Muscle layer of colon (tissue), 2 donors: ENCODE results near the gene PTPN20.

Experiments used
- H3K27ac ChIP-seq: one replicate; pipeline ENCODE4 v1.7.0; 2013; ENCODE audit warnings: low read depth, mild to moderate bottlenecking, low read length, moderate library complexity
- H3K27me3 ChIP-seq, 2 donors: one replicate each; pipeline ENCODE4 v1.7.0; 2013; ENCODE audit warnings: low read length in 2 of 2, mild to moderate bottlenecking in 2 of 2; ENCODE audit not compliant: insufficient read depth in 2 of 2, control insufficient read depth in 1 of 2
- H3K36me3 ChIP-seq: one replicate; pipeline ENCODE4 v1.7.0; 2013; ENCODE audit warnings: mild to moderate bottlenecking, low read length; ENCODE audit not compliant: insufficient read depth
- H3K4me1 ChIP-seq: one replicate; pipeline ENCODE4 v1.7.0; 2013; ENCODE audit warnings: mild to moderate bottlenecking, low read length; ENCODE audit not compliant: insufficient read depth
- H3K4me3 ChIP-seq, 2 donors: one replicate each; pipeline ENCODE4 v1.7.0; 2013; ENCODE audit warnings: low read length in 2 of 2, low read depth in 1 of 2, mild to moderate bottlenecking in 1 of 2, moderate library complexity in 1 of 2
- H3K9ac ChIP-seq: one replicate; pipeline ENCODE4 v1.7.0; 2013; ENCODE audit warnings: low read length
- H3K9me3 ChIP-seq: one replicate; pipeline ENCODE4 v1.7.0; 2013; ENCODE audit warnings: mild to moderate bottlenecking, low read length
- donor health status: abdominal sarcoma.
- donor health status: Adenocarcinoma of cecum.

Gene PTPN20

GRCh38 chr10:47040041-47040491 lies 128.8 kb downstream of the PTPN20 start:
- H3K9me3 ChIP-seq, result no peaks in the 10 kb centered on the region
- no peak overlapping the region for H3K4me3 ChIP-seq
- H3K36me3 ChIP-seq, result no peaks in the 10 kb centered on the region
- no peak overlapping the region for H3K27ac ChIP-seq
- H3K9ac ChIP-seq, result no peak overlapping the region
- H3K27me3 ChIP-seq, result no peaks in the 10 kb centered on the region
- H3K4me1 ChIP-seq, result no peaks in the 10 kb centered on the region

GRCh38 chr10:47040681-47041080 lies 129.5 kb downstream of the PTPN20 start:
- Histone ChIP-seq H3K9me3 (no peaks in the 10 kb centered on the region), H3K9ac (no peak overlapping the region), H3K36me3 (no peaks in the 10 kb centered on the region), H3K27ac (no peak overlapping the region), H3K4me1 (no peaks in the 10 kb centered on the region), H3K4me3 (no peak overlapping the region), H3K27me3 (no peaks in the 10 kb centered on the region)

- H3K9me3 ChIP-seq, result no peaks in the 10 kb centered on the region
- H3K27me3 ChIP-seq, result no peaks in the 10 kb centered on the region
- H3K4me1 ChIP-seq, result no peaks in the 10 kb centered on the region
- no peak overlapping the region for H3K4me3 ChIP-seq
- no peaks in the 10 kb centered on the region for H3K36me3 ChIP-seq
- no peak overlapping the region for H3K9ac ChIP-seq
- H3K27ac ChIP-seq, result no peak overlapping the region
These were observed 130.4 kb downstream of the PTPN20 start for GRCh38 chr10:47041396-47042198.

- Histone ChIP-seq H3K4me1 (no peaks in the 10 kb centered on the region), H3K9me3 (no peaks in the 10 kb centered on the region), H3K9ac (no peak overlapping the region), H3K36me3 (no peaks in the 10 kb centered on the region), H3K27me3 (no peaks in the 10 kb centered on the region), H3K4me3 (no peak overlapping the region), H3K27ac (no peak overlapping the region)
These were observed 130.9 kb downstream of the PTPN20 start for GRCh38 chr10:47042199-47042473.

- Histone ChIP-seq H3K36me3 (no peaks in the 10 kb centered on the region), H3K4me3 (no peak overlapping the region), H3K27ac (no peak overlapping the region), H3K9ac (no peak overlapping the region), H3K9me3 (no peaks in the 10 kb centered on the region), H3K27me3 (no peaks in the 10 kb centered on the region), H3K4me1 (no peaks in the 10 kb centered on the region)
These were observed 131.8 kb downstream of the PTPN20 start for GRCh38 chr10:47042780-47043750.

GRCh38 chr10:47043928-47044538 lies 132.8 kb downstream of the PTPN20 start:
- no peaks in the 10 kb centered on the region for H3K27me3 ChIP-seq

GRCh38 chr10:47044741-47045140 lies 133.5 kb downstream of the PTPN20 start:
- no peaks in the 10 kb centered on the region for H3K4me1 ChIP-seq
- no peaks in the 10 kb centered on the region for H3K27me3 ChIP-seq
- H3K36me3 ChIP-seq, result no peaks in the 10 kb centered on the region
- no peaks in the 10 kb centered on the region for H3K9me3 ChIP-seq
- H3K4me3 ChIP-seq, result no peak overlapping the region
- no peak overlapping the region for H3K27ac ChIP-seq
- no peak overlapping the region for H3K9ac ChIP-seq

More at GRCh38 chr10:47043928-47044538, 132.8 kb downstream of the PTPN20 start:
- Histone ChIP-seq H3K4me3 (no peak overlapping the region), H3K4me1 (no peaks in the 10 kb centered on the region), H3K36me3 (no peaks in the 10 kb centered on the region), H3K9me3 (no peaks in the 10 kb centered on the region), H3K27ac (no peak overlapping the region), H3K9ac (no peak overlapping the region)

- H3K4me3 ChIP-seq, result no peak overlapping the region
- H3K36me3 ChIP-seq, result no peaks in the 10 kb centered on the region
- no peak overlapping the region for H3K27ac ChIP-seq
- no peak overlapping the region for H3K9ac ChIP-seq
- H3K9me3 ChIP-seq, result no peaks in the 10 kb centered on the region
- no peaks in the 10 kb centered on the region for H3K27me3 ChIP-seq
- H3K4me1 ChIP-seq, result no peaks in the 10 kb centered on the region
These were observed 134.2 kb downstream of the PTPN20 start for GRCh38 chr10:47045331-47045861.

- Histone ChIP-seq H3K9me3 (no peaks in the 10 kb centered on the region), H3K9ac (no peak overlapping the region), H3K4me3 (no peak overlapping the region)
These were observed 135.3 kb downstream of the PTPN20 start for GRCh38 chr10:47046321-47047126.

GRCh38 chr10:47047127-47047504 lies 135.9 kb downstream of the PTPN20 start:
- Histone ChIP-seq H3K4me3 (no peak overlapping the region), H3K9me3 (no peaks in the 10 kb centered on the region), H3K9ac (no peak overlapping the region), H3K27me3 (no peaks in the 10 kb centered on the region), H3K4me1 (no peaks in the 10 kb centered on the region), H3K27ac (no peak overlapping the region), H3K36me3 (no peaks in the 10 kb centered on the region)

More at GRCh38 chr10:47046321-47047126, 135.3 kb downstream of the PTPN20 start:
- Histone ChIP-seq H3K36me3 (no peaks in the 10 kb centered on the region), H3K27me3 (no peaks in the 10 kb centered on the region), H3K4me1 (no peaks in the 10 kb centered on the region), H3K27ac (no peak overlapping the region)
